ENCODE measurements around the gene WDR5.
A peak's percentile ranks its signal among the peaks of the same experiment; 100 is the strongest.

The WDR5 gene

DNA sequence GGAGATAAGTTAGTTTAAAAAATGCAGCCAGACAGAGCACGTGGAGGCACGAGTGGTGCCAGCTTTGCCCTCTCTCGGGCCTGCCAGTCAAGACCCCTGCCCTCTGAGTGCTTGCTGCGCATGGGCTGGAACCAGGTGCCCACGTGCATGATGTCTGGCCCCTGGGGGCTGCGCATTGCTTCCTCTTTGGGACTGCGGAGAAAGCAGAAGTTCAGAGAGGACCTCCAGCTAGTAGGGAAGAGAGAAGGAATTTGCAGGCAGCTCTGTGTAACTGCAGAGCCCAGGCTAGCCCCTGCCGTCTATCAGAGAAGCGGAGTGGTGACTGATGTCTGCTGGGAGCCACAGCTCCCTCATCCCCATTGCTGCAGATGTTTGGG, 38.2 kb downstream of the WDR5 start:
- no peak for DNase-seq (ENCODE audit: low spot score)

- no peak for DNase-seq (ENCODE audit: low spot score)
Measured at GRCh38 chr9:134174526-134175290, 38.8 kb downstream of the WDR5 start.

DNA sequence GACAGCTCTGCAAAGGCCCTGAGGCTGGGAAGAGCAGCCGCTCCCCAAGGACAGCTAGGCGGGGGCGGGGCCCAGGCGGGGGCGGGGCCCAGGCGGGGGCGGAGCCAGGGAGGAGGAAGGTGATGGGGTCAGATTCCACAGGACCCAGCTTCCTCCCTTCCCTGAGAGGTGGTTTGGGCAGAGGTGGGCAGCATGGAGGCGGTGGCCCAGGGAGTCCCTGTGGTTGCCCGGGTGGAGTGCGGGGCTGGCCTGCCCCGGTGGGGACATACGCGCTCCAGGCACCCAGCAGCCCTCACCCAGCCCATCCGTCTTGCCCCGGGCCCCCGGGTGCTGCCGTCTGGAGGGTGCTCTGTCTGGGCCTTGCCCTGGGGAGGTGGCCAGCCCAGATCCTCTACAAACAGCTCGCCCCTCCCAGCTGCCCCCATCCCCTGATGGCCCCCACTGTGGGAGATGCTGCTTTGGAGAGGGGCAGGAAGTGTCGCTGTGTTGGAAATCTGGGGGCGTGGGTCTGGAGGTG, 39.5 kb downstream of the WDR5 start:
- DNase-seq (ENCODE audit: low spot score) = peak; percentile 27

DNA sequence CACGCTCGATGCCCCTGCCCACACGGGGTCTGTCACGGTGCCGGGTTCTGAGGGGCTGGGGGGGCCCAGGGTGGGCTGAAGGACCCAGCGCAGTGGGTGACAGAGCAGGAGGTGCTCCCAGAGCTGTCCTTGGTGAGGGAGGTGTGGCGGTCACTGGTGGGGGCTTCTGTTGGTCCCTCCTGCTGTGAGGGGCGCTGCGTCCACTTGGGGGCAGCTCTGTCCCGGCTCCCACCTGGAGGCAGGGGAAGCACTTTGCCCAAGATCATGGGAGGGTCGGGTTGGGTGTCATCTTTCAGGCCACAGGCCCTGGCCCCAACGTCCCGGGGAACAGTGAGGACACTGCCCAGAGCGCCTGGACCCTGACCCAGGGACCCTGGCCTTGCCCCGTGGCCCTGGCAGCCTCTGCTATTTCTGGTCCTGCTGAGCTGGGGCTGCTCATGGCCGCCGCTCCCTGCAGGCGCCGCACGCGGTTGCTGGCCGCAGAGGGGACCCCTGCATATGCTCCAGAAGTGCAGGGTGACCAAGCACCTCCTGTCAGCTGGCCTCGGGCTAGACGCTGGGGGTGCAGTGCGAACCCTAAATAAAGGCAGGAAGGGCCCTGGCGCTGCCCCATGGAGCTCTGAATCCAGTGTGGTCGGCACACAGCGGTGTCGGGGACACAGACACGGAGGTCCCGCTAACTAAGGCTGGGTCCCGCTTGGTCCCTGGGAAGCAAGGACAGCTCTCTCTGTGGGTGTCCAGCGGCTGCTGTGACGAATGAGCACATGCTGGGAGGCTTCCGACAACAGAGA, 40.1 kb downstream of the WDR5 start:
- no peak for DNase-seq (ENCODE audit: low spot score)

- no peak for DNase-seq (ENCODE audit: low spot score)
Measured at GRCh38 chr9:134176599-134176968, 40.7 kb downstream of the WDR5 start.

DNA sequence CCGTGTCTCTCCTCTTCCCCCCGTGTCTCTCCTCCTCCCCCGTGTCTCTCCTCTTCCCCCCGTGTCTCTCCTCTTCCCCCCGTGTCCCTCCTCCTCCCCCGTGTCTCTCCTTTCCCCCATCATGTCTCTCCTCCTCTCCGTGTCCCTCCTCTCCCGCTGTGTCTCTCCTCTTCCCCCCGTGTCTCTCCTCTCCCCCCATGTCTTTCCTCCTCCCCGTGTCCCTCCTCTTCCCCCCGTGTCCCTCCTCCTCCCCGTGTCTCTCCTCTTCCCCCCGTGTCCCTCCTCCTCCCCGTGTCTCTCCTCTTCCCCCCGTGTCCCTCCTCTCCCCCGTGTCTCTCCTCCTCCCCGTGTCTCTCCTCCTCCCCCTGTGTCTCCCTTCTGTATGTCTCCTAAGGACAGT, 41.3 kb downstream of the WDR5 start:
- DNase-seq (ENCODE audit: low spot score) = no peak

GRCh38 chr9:134177624-134178393, 41.9 kb downstream of the WDR5 start:
- no peak for DNase-seq (ENCODE audit: low spot score)

DNA sequence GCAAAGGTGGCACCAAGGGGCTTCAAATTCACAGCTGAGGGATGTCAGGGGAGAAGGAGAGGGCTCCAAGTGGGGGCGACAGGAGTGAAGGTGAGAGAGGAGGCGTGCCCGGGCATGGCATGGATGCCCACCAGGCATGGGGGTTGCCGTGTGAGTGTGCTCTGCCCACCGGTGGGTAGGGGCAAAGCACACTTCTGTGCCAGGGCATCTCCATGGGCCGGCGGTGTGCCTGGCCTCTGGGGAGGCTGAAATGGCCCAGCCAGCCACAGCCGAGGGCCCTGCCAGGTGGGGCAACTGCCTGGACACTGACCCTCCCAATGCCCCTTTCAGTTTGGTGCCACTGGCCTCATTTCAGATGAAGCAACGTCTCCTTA, 42.5 kb downstream of the WDR5 start:
- DNase-seq (ENCODE audit: low spot score) = no peak

DNA sequence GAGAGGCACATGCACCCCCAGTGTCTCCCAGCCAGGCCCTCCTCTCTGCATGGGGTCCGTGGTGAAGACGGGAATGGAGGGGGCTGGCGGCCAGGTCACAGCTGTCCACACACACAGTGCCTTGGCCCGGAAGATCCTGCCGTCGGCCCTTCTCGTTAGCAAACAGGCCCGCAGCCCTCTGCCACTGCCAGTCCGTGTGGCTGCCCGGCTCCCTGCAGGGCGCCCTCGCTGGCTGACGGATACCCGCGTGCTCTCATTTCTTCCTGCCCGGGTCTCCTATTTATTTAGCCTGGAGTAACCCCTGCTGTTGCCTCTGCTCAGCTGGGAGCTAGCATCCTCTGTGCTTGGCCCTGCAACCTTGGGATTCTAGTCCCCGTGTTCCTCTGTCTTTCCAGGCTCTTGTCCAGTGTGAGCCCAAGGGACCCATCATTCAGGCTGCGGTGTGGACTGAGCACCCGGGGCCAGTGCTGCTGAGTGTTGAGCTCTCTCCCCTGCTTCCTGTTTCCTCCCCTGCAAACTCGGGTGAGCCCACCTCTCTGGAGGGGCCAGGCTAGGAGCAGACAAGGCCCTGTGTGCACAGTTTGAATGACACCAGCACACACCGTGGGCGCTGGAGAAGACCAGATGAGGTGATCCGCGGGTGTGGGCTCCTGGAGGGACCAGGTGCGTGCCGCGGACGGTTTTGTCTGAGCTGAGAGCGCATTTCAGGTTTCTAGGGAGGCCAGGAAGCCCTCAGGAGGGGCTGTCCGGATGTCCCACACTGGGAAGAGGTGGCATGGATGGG, 43.1 kb downstream of the WDR5 start:
- peak; percentile 55 for DNase-seq (ENCODE audit: low spot score)

- no peak for DNase-seq (ENCODE audit: low spot score)
Measured at GRCh38 chr9:134179595-134179917, 43.7 kb downstream of the WDR5 start.

GRCh38 chr9:134179918-134180785, 44.3 kb downstream of the WDR5 start:
- DNase-seq (ENCODE audit: low spot score) = no peak

DNA sequence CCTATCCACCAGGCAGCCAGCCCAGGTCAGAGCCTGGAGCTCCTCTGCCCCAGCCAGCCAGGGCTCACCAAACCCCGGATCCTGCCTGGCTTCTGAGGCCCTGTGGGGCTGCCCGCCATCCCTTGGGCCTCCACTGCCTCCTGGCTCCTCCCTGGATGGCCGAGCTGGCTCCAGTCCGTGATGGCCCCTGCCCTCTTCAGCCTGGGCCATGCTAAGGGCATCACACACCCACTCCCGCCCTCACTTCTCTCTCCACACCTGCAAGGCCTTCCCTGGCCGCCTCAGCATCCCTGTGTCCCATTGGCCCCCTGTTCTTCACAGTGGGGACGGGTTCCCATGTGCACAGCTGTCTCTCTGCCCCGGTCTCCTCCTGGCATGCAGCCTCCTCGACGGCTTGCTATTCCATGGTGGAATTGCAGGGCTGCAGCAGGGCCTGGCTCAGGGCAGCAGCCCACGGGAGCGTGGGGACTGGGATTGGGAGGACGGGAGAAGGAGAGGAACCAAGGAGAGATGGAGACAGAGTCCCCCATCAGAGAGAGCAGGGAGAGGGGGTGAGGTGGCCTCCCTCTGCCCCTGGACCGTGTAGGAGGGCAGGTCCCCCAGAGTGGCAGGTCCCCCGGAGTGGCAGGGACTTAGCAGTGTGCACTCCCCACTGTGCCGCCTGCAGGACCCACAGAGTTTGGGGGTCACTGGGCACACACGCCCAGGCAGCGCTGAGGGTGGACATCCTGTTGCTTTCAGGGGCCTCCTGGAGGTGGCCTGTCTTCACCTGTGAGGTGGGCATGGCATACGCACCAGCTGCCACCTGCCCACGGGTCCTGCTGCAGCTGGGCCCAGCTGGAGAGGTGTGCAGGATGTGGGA, 45.1 kb downstream of the WDR5 start:
- no peak for DNase-seq (ENCODE audit: low spot score)

DNA sequence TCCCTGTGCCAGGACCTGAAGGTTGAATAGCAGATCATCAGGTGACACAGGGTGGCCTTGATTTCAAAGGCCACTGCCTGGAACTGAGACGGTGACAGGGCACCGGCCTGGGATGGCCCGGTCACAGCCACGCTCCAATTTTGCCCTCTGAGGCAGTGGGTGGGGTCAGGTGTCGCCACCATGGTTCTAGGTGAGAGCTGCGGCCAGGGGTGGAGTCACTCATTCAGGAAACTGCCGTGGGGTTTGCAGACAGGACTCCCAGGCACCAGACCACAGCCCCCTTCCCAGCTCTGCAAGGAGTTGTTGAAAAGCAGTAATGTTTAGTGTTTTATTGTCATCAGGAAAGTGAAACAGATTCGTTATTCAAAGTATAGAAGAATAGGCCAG, 45.8 kb downstream of the WDR5 start:
- DNase-seq (ENCODE audit: low spot score) = no peak

GRCh38 chr9:134182554-134183085, 46.7 kb downstream of the WDR5 start:
- DNase-seq (ENCODE audit: low spot score) = no peak

DNA sequence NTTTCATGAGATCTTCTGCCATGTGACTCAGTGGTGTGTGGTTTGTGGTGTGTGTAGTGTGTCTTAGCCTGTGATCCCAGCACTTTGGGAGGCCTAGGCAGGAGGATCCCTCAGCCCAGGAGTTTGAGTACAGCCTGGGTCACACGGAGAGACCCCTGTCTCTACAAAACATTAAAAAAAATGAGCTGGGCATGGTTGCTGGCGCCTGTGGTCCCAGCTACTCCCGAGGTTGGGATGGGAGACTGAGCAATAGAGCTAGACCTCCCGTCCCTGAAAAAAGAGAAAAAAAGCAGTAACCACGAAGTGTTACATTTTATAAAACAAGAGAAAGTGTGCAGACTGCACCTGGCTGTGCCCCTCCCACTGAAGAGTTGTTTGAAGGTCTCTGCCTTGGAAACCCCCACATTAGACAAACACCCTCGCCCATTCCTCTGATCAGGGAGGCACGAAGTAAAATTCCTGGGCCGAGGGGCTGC, 49.7 kb downstream of the WDR5 start:
- no peak for DNase-seq (ENCODE audit: low spot score)

DNA sequence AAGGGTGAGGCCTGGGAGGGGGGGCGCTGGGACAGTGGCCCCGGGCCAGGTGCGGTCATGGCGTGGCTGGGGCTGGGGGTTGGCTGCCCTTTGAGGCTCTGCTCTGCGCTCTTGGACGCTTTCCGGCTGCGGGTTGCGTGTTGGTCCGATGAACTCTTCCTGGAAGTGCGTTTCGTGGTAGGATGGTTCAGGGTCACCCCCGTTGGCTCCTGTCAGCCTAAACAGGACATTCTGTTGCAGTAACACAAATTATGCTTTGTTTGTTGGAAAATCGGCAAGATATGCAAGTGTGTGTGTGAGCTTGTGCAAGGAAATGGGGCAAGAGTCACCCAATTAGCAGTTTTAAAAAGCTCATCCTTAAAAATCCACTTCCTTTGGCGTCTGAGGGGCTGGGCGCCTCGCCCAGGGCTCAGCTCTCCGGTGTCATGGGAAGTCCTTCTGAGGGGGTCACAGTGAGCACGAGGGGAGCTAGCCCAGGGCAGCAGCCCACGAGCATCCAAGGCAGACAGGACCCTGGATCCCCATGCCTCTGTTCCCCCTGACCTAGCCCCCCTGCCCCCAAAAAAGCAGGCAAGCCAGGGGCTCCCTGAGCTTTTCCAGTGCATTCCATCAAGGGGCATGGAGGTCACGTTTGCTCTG, 50.7 kb downstream of the WDR5 start:
- no peak for DNase-seq (ENCODE audit: low spot score)

- DNase-seq (ENCODE audit: low spot score) = no peak
Measured at GRCh38 chr9:134187110-134187531, 51.2 kb downstream of the WDR5 start.

GRCh38 chr9:134187891-134188385, 52.1 kb downstream of the WDR5 start:
- no peak for DNase-seq (ENCODE audit: low spot score)
